GM18867 (cell line): ENCODE results near the gene NLRP7.
"Not testable (repeated sequence)": the region's sequence is repeated elsewhere in the genome, so short reads cannot be mapped to it uniquely, and the experiment has no call there.

Source experiments
- ATAC-seq: cut with Tn5 transposase; IDR thresholded peaks from one replicate; pipeline ENCODE4 v1.9.1; 2021; ENCODE audit warnings: mild to moderate bottlenecking, moderate library complexity; ENCODE audit not compliant: unreplicated experiment

Gene NLRP7

GRCh38 chr19:54947381-54947780 lies at the start of gene NLRP7:
Gene NLRP7, minus strand, starts transcription at chr19:54947530.
- ATAC-seq: no peak

- ATAC-seq: no peak
Measured at GRCh38 chr19:54995561-54995960, 48.2 kb upstream of the NLRP7 start.

GRCh38 chr19:54989531-54989930 lies 42.2 kb upstream of the NLRP7 start:
- ATAC-seq: not testable (repeated sequence)

- not testable (repeated sequence) for ATAC-seq
Measured at GRCh38 chr19:54982562-54982961, 35.2 kb upstream of the NLRP7 start.

- not testable (repeated sequence) for ATAC-seq
Measured at GRCh38 chr19:54973229-54974090, 26.1 kb upstream of the NLRP7 start.

GRCh38 chr19:54971446-54971845 lies 24.1 kb upstream of the NLRP7 start:
- not testable (repeated sequence) for ATAC-seq

- ATAC-seq: no peak
Measured at GRCh38 chr19:54969647-54970046, 22.3 kb upstream of the NLRP7 start.

- peak; percentile 62 for ATAC-seq
Measured at GRCh38 chr19:54967611-54968010, 20.3 kb upstream of the NLRP7 start.

- ATAC-seq: not testable (repeated sequence)
Measured at GRCh38 chr19:54965055-54965454, 17.7 kb upstream of the NLRP7 start.

- ATAC-seq: peak; percentile 38
Measured at GRCh38 chr19:54959840-54960239, 12.5 kb upstream of the NLRP7 start.

GRCh38 chr19:54955376-54955775 lies 8.0 kb upstream of the NLRP7 start:
- no peak for ATAC-seq

GRCh38 chr19:54953345-54953713 lies 6.0 kb upstream of the NLRP7 start:
- ATAC-seq: not testable (repeated sequence)

- no peak for ATAC-seq
Measured at GRCh38 chr19:54952591-54953344, 5.4 kb upstream of the NLRP7 start.

- ATAC-seq: not testable (repeated sequence)
Measured at GRCh38 chr19:54950580-54950979, 3.2 kb upstream of the NLRP7 start.

GRCh38 chr19:54949412-54949811 lies 2.1 kb upstream of the NLRP7 start:
- ATAC-seq: no peak

- not testable (repeated sequence) for ATAC-seq
Measured at GRCh38 chr19:54943772-54944361, 3.5 kb downstream of the NLRP7 start.

- ATAC-seq: not testable (repeated sequence)
Measured at GRCh38 chr19:54939538-54939937, 7.8 kb downstream of the NLRP7 start.

GRCh38 chr19:54938906-54939305 lies 8.4 kb downstream of the NLRP7 start:
- no peak for ATAC-seq

GRCh38 chr19:54937926-54938325 lies 9.4 kb downstream of the NLRP7 start:
- peak; percentile 71 for ATAC-seq

GRCh38 chr19:54928299-54928698 lies 19.0 kb downstream of the NLRP7 start:
- no peak for ATAC-seq

GRCh38 chr19:54923276-54923675 lies 24.1 kb downstream of the NLRP7 start:
- ATAC-seq: no peak

GRCh38 chr19:54921082-54921481 lies 26.2 kb downstream of the NLRP7 start:
- no peak for ATAC-seq
